Neural crest cell (in vitro differentiated cells): ENCODE measurements around the gene ARID3C. TPM values are rescaled to one million over a fixed set of nuclear protein-coding genes. Genes with fewer than 3 reads are reported as not detected.

Experiments
- DNase-seq: peaks from one replicate; pipeline ENCODE4 v3.0.0; 2021; ENCODE audit warnings: low read depth, mixed read lengths, low spot score
- H3K27ac Mint-ChIP-seq: one replicate; pipeline ENCODE4 v1.8.0; 2021; ENCODE audit warnings: mild to moderate bottlenecking, mixed read lengths; ENCODE audit not compliant: unreplicated experiment
- H3K27me3 Mint-ChIP-seq: 2 replicates; pipeline ENCODE4 v1.8.0; 2021; ENCODE audit warnings: low read depth, mild to moderate bottlenecking, mixed read lengths
- H3K36me3 Mint-ChIP-seq: 2 replicates; pipeline ENCODE4 v1.8.0; 2021; ENCODE audit warnings: low read depth, mild to moderate bottlenecking, mixed read lengths
- H3K4me1 Mint-ChIP-seq: 2 replicates; pipeline ENCODE4 v1.8.0; 2021; ENCODE audit warnings: mixed read lengths
- H3K4me3 Mint-ChIP-seq: one replicate; pipeline ENCODE4 v1.8.0; 2021; ENCODE audit warnings: mild to moderate bottlenecking, mixed read lengths
- H3K9me3 Mint-ChIP-seq: 2 replicates; pipeline ENCODE4 v1.8.0; 2021; ENCODE audit warnings: mixed read lengths
- CTCF ChIP-seq: fragments of 200-600 bp; sonication (generic); conservative IDR thresholded peaks from 2 replicates; pipeline ENCODE4 v1.5.0; 2021; ENCODE audit warnings: antibody characterized with exemption, mild to moderate bottlenecking
- long read RNA-seq: library from polyadenylated mRNA; unstranded; transcript quantifications from one replicate; pipeline ENCODE4 v2.0.0, GENCODE V29; 2020
- total RNA-seq: library from RNA; stranded (reverse); gene quantifications from 2 replicates; pipeline ENCODE4 v1.2.1, GENCODE V29; 2021

The ARID3C gene
- total RNA-seq, result 0.68 TPM in 1 of 2 replicates, not detected in the other
- long read RNA-seq, result 0 reads

- Mint-ChIP-seq H3K9me3 (no peaks in the 10 kb centered on the region), H3K27ac (no peak within 1 kb of the TSS), H3K36me3 (no peaks in the 10 kb centered on the region), H3K27me3 (peaks cover 83% of the 10 kb centered on the region), H3K4me1 (peaks cover 16% of the 10 kb centered on the region), H3K4me3 (peak within 1 kb of the TSS; percentile 77)
- TF ChIP-seq CTCF, result no peak
- DNase-seq, result no peak
These were observed at the start of gene ARID3C for GRCh38 chr9:34628656-34629490. ARID3C (minus strand) TSS chr9:34629066; CDS start chr9:34628014, 1,052 bp downstream.

- no peak overlapping the region for H3K4me3 Mint-ChIP-seq
- peaks cover 9% of the 10 kb centered on the region for H3K4me1 Mint-ChIP-seq
- no peak for TF ChIP-seq CTCF
- H3K36me3 Mint-ChIP-seq, result peaks cover 2% of the 10 kb centered on the region
- DNase-seq, result no peak
- H3K9me3 Mint-ChIP-seq, result no peaks in the 10 kb centered on the region
- H3K27me3 Mint-ChIP-seq, result no peaks in the 10 kb centered on the region
- H3K27ac Mint-ChIP-seq, result no peak overlapping the region
These were observed 47.0 kb upstream of the ARID3C start for GRCh38 chr9:34675869-34676268.

GRCh38 chr9:34675048-34675714, 46.3 kb upstream of the ARID3C start:
- Mint-ChIP-seq H3K27me3 (no peaks in the 10 kb centered on the region), H3K9me3 (no peaks in the 10 kb centered on the region), H3K27ac (no peak overlapping the region), H3K4me3 (no peak overlapping the region), H3K4me1 (peaks cover 9% of the 10 kb centered on the region), H3K36me3 (no peaks in the 10 kb centered on the region)
- DNase-seq, result peak; percentile 80
- TF ChIP-seq CTCF, result peak; percentile 71

- H3K27me3 Mint-ChIP-seq, result no peaks in the 10 kb centered on the region
- peaks cover 5% of the 10 kb centered on the region for H3K36me3 Mint-ChIP-seq
- no peak for TF ChIP-seq CTCF
- H3K4me3 Mint-ChIP-seq, result no peak overlapping the region
- peaks cover 4% of the 10 kb centered on the region for H3K9me3 Mint-ChIP-seq
- H3K27ac Mint-ChIP-seq, result no peak overlapping the region
- no peak for DNase-seq
- H3K4me1 Mint-ChIP-seq, result peaks cover 9% of the 10 kb centered on the region
These were observed 45.6 kb upstream of the ARID3C start for GRCh38 chr9:34674440-34674839.

- no peak overlapping the region for H3K4me3 Mint-ChIP-seq
- H3K9me3 Mint-ChIP-seq, result peaks cover 8% of the 10 kb centered on the region
- H3K4me1 Mint-ChIP-seq, result peaks cover 9% of the 10 kb centered on the region
- no peak overlapping the region for H3K27ac Mint-ChIP-seq
- H3K27me3 Mint-ChIP-seq, result no peaks in the 10 kb centered on the region
- no peak for DNase-seq
- H3K36me3 Mint-ChIP-seq, result peaks cover 20% of the 10 kb centered on the region
- TF ChIP-seq CTCF, result no peak
These were observed 42.4 kb upstream of the ARID3C start for GRCh38 chr9:34671307-34671706.
